Upper lobe of left lung (tissue), 4 donors: ENCODE results near the gene DLAT.
A peak's percentile ranks its signal among the peaks of the same experiment; 100 is the strongest.

Experiments used
- EP300 ChIP-seq, 4 donors: sonication (generic); formaldehyde crosslinking; IDR thresholded peaks; one replicate each; pipeline ENCODE4 v1.5.1; 2017; ENCODE audit warnings: antibody characterized with exemption in 4 of 4, control low read depth in 2 of 4
- POLR2A ChIP-seq, 4 donors: fragments of 450-650 bp; IDR thresholded peaks; one replicate each; pipeline ENCODE4 v1.5.1; 2016 to 2017; ENCODE audit warnings: antibody characterized with exemption in 4 of 4, mild to moderate bottlenecking in 2 of 4
- POLR2AphosphoS5 ChIP-seq, 2 donors: sonication (generic); formaldehyde crosslinking; IDR thresholded peaks; one replicate each; pipeline ENCODE4 v1.5.1; 2017; ENCODE audit warnings: antibody characterized with exemption in 2 of 2
- TF ChIP-seq, protein P1 (sequence below), 6 experiments: fragments of 450-650 bp in 4 of 6; fragments of 200-600 bp in 2 of 6; sonication (generic) in 2 of 6; IDR thresholded peaks; one replicate each; pipeline ENCODE4 v1.5.1; 2016 to 2019; ENCODE audit warnings: antibody characterized with exemption in 6 of 6

DNA sequence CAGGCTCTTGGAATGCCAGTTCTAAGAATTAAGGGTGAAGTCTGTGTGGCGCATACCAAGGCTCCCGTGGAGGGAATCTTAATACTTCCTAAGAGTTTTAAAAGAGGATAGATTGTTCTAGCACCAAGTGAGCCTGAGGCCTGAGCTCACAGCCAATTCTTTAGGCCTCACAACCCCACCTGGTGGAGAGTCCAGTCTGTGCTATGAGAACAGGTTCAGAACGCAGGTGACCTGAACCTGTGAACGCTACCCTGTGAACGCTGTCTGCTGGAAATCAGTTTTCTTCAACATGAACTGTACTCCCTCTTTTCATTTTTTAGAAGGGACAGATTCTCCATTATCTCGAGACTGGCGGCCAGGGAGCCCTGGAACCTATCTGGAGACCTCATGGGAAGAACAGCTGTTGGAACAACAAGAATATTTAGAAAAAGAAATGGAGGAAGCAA, 43.2 kb upstream of the DLAT start:
- TF ChIP-seq, protein P1, sequence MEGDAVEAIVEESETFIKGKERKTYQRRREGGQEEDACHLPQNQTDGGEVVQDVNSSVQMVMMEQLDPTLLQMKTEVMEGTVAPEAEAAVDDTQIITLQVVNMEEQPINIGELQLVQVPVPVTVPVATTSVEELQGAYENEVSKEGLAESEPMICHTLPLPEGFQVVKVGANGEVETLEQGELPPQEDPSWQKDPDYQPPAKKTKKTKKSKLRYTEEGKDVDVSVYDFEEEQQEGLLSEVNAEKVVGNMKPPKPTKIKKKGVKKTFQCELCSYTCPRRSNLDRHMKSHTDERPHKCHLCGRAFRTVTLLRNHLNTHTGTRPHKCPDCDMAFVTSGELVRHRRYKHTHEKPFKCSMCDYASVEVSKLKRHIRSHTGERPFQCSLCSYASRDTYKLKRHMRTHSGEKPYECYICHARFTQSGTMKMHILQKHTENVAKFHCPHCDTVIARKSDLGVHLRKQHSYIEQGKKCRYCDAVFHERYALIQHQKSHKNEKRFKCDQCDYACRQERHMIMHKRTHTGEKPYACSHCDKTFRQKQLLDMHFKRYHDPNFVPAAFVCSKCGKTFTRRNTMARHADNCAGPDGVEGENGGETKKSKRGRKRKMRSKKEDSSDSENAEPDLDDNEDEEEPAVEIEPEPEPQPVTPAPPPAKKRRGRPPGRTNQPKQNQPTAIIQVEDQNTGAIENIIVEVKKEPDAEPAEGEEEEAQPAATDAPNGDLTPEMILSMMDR (IDR thresholded peaks at IDR 0.05), result peak; percentile 25 to 72 (median 55)
- peak in 1 of 4 donors; percentile 36 for TF ChIP-seq POLR2A (IDR thresholded peaks at IDR 0.05)
- no peak for TF ChIP-seq EP300 (IDR thresholded peaks at IDR 0.05)
- no peak for TF ChIP-seq POLR2AphosphoS5 (IDR thresholded peaks at IDR 0.05)
